Mesothelial cell of epicardium (in vitro differentiated cells): Measurements from ENCODE around the gene ADORA2A. TPM values are rescaled to one million over a fixed set of nuclear protein-coding genes. Genes with fewer than 3 reads are reported as not detected.
A peak's percentile ranks its signal among the peaks of the same experiment; 100 is the strongest.

Source experiments
- DNase-seq, 2 experiments: peaks; one replicate each; pipeline ENCODE4 v3.0.0; 2021; ENCODE audit warnings: low spot score in 2 of 2; ENCODE audit not compliant: unreplicated experiment in 2 of 2
- H3K27ac Mint-ChIP-seq: 2 replicates; pipeline ENCODE4 v1.8.0; 2021; ENCODE audit warnings: mixed read lengths
- H3K27me3 Mint-ChIP-seq: 2 replicates; pipeline ENCODE4 v1.8.0; 2021; ENCODE audit warnings: low read depth, mixed read lengths
- H3K36me3 Mint-ChIP-seq: 2 replicates; pipeline ENCODE4 v1.8.0; 2021; ENCODE audit warnings: mixed read lengths
- H3K4me1 Mint-ChIP-seq: 2 replicates; pipeline ENCODE4 v1.8.0; 2021; ENCODE audit warnings: mixed read lengths
- H3K4me3 Mint-ChIP-seq: 2 replicates; pipeline ENCODE4 v1.8.0; 2021; ENCODE audit warnings: mild to moderate bottlenecking, moderate library complexity, mixed read lengths
- H3K9me3 Mint-ChIP-seq: 2 replicates; pipeline ENCODE4 v1.8.0; 2021; ENCODE audit warnings: mixed read lengths
- total RNA-seq: library from RNA; stranded (reverse); gene quantifications from 3 replicates; pipeline ENCODE4 v1.2.1, GENCODE V29; 2021
- TF ChIP-seq, protein P1 (sequence below): fragments of 200-600 bp; sonication (generic); IDR thresholded peaks from one replicate; pipeline ENCODE4 v1.5.0; 2021; ENCODE audit warnings: antibody characterized with exemption; ENCODE audit not compliant: unreplicated experiment

Gene ADORA2A
- total RNA-seq, 1 donor from 2014 or later = 10.8 TPM

DNA sequence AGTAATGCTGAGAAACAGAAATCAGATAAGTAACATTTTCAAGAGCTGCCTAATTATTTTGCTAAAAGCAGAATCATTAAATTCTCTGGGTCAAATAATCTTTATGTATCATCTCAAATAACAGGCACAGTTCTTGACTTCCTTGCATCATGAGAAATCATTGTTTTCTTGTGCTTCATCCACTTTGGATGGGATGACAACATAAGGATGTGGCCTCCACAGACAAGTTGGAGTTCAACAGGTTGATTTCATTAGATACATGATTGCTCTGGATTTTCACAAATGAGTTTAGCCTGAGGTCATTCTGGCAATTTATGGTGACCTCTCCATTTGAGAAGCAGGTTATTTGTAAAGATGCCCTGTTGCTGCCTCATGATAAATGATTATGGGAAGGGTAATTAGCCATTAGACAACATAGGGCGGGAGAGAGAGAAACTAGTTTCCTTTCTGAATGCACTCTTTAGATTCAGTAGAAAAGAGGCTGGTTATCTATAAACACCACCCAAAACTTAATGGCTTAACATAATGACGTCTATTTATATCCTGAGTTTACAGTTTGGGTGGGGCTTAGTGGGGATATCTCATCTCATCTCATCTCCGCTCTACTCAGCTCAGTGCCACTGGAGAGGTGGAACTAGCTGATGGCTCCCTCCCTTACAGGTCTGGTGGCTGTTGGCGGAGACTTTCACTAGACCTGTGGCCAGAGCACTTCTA lies 35.0 kb upstream of the ADORA2A start:
- Mint-ChIP-seq H3K36me3 (peaks cover 19% of the 10 kb centered on the region), H3K27me3 (no peaks in the 10 kb centered on the region), H3K27ac (peak overlapping the region; percentile 83)

DNA sequence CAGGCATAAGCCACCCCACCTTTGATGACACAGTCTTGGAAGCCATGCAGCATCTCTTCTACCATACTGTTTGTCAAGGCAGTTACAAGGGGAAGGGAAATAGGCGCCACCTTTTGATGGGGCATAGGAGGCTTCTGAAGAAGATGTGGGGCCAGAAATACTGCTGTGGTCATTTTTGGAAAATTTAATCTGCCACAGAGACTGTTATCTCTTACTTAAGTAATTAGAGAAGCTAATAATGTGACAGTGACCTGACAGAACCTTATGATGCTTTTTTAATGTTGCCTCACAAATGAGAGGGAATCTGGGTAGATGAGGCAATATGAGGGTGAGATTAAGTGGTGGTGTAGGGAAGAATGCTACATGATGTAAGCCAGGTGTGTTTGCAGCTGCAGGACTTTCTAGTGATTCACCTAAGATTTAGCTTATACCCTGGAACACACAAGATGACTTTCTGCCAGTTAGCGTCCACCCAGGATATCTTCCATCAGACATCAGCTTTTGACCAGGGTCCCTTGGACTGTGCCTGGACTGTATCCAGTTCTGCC lies 34.3 kb upstream of the ADORA2A start:
- Mint-ChIP-seq H3K27me3 (no peaks in the 10 kb centered on the region), H3K9me3 (no peaks in the 10 kb centered on the region), H3K4me1 (peaks cover 39% of the 10 kb centered on the region), H3K27ac (peak overlapping the region; percentile 71), H3K4me3 (no peak overlapping the region), H3K36me3 (peaks cover 20% of the 10 kb centered on the region)
- TF ChIP-seq, protein P1, sequence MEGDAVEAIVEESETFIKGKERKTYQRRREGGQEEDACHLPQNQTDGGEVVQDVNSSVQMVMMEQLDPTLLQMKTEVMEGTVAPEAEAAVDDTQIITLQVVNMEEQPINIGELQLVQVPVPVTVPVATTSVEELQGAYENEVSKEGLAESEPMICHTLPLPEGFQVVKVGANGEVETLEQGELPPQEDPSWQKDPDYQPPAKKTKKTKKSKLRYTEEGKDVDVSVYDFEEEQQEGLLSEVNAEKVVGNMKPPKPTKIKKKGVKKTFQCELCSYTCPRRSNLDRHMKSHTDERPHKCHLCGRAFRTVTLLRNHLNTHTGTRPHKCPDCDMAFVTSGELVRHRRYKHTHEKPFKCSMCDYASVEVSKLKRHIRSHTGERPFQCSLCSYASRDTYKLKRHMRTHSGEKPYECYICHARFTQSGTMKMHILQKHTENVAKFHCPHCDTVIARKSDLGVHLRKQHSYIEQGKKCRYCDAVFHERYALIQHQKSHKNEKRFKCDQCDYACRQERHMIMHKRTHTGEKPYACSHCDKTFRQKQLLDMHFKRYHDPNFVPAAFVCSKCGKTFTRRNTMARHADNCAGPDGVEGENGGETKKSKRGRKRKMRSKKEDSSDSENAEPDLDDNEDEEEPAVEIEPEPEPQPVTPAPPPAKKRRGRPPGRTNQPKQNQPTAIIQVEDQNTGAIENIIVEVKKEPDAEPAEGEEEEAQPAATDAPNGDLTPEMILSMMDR = no peak
- no peak for DNase-seq

More for the DNA sequence above, 35.0 kb upstream of the ADORA2A start:
- no peak for DNase-seq
- TF ChIP-seq, protein P1 = no peak
- Mint-ChIP-seq H3K4me3 (no peak overlapping the region), H3K4me1 (peaks cover 36% of the 10 kb centered on the region), H3K9me3 (no peaks in the 10 kb centered on the region)

DNA sequence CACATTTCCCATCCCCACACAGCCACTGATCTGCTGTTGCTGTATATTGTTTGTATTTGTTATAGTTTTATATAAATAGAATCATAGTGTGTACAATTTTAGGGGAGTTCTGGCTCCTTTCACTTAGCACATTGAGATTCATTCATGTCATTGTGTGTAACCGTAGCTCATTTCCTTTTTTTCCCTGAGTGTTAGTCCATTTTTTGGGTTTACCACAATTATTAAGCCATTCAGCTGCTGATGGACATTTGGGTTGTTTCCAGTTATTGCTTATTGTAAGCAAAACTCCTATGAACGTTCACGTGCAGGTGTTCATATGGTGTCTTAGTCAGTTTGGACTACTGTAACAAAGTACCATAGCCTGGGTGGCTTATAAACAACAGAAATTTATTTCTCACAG lies 33.6 kb upstream of the ADORA2A start:
- peaks cover 24% of the 10 kb centered on the region for H3K36me3 Mint-ChIP-seq
- TF ChIP-seq, protein P1 = no peak
- no peak overlapping the region for H3K27ac Mint-ChIP-seq
- DNase-seq = no peak
- no peak overlapping the region for H3K4me3 Mint-ChIP-seq
- no peaks in the 10 kb centered on the region for H3K9me3 Mint-ChIP-seq
- peaks cover 45% of the 10 kb centered on the region for H3K4me1 Mint-ChIP-seq
- H3K27me3 Mint-ChIP-seq = no peaks in the 10 kb centered on the region

DNA sequence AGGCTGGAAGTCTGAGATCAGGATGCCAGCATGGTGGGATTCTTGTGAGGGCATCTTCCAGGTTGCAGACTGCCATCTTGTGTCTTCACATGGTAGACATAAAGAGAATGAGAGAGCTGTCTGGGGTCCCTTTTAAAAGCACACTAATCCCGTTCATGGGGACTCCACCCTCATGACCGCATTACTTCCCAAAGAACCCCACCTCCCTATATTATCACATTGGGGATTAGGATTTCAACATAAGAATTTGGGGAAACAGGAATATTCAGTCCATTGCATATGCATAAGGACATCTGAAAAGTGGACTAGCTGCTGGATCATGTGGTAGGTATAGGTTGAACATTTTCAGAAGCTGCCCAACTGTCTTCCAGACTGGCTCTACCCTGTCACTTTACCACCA lies 33.1 kb upstream of the ADORA2A start:
- Mint-ChIP-seq H3K36me3 (peaks cover 24% of the 10 kb centered on the region), H3K27me3 (no peaks in the 10 kb centered on the region), H3K4me1 (peaks cover 46% of the 10 kb centered on the region), H3K9me3 (no peaks in the 10 kb centered on the region), H3K27ac (no peak overlapping the region), H3K4me3 (no peak overlapping the region)
- DNase-seq = no peak
- TF ChIP-seq, protein P1 = no peak

DNA sequence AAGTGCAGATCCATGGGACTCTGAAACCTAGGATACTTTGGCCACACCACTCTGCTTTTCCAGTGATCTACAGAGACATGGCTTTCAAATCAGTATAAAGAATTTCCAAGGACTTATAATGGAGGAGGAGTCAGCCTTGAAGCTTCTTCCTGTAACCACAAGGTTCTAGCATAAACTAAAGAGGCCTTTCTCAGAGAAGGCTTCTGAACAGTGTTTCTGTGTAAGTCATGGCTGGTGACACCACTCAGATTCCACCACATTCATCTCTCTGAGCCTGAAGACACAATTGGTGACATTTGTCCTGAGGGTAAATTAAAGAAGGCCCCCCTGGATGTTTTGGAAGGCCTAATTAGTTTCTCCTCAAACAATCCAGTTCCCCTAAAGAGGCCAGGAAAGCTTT lies 29.0 kb upstream of the ADORA2A start:
- peaks cover 26% of the 10 kb centered on the region for H3K36me3 Mint-ChIP-seq
- H3K27ac Mint-ChIP-seq = no peak overlapping the region
- DNase-seq = no peak
- no peaks in the 10 kb centered on the region for H3K27me3 Mint-ChIP-seq
- no peaks in the 10 kb centered on the region for H3K9me3 Mint-ChIP-seq
- TF ChIP-seq, protein P1 = no peak
- no peak overlapping the region for H3K4me3 Mint-ChIP-seq
- peaks cover 45% of the 10 kb centered on the region for H3K4me1 Mint-ChIP-seq
